Measurements from ENCODE around the gene MTHFD2L.

Gene MTHFD2L

DNA sequence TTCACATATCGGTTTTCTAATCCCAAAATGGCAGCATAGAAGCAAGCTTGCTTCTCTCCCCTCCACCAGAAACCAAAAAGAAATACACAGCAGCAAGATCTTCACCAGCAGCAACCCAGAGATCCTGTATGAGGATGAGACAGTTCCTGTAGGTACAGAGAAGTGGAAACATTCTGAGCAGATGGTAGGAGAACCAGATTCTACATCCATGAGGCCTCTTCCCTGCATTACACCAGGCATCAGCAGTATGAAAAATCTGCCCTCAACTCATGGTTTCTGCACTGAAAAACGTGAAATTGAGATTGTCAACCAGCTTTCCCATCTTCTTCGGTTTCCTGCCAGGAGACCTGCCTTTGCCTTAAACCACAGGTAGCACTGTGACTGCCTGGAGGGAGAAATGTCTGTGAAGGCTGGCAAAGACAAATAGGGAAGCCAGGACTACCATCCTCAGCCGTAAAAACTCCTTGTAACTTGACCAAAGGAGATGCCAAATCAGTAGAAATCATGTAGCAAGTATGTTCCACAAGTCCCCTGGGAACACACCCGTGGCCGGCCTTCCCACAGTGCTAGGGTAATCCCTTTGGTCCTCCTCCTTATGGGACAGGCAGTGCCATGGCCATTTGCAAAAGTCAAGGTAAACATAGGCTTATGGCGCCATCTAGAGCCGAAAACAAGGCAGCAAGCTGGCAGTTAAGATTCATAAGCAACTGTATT is 24.0 kb upstream of the MTHFD2L start:
- peak; percentile 56 for DNase-seq

DNA sequence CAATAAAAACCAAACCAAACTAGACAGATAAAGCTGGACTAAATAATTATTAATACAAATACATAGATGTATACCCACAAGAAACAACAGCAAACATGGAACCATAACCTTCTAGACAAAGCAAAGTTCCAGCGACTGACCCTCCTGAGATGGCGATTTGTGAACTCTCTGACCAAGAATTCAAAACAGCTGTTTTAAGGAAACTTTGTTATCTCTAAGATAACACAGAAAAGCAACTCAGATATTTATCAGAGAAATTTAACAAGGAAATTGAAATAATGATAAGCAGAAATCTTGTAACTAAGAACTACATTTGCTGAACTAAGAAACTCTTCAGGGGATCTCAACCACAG is 23.4 kb upstream of the MTHFD2L start:
- no peak for DNase-seq

DNA sequence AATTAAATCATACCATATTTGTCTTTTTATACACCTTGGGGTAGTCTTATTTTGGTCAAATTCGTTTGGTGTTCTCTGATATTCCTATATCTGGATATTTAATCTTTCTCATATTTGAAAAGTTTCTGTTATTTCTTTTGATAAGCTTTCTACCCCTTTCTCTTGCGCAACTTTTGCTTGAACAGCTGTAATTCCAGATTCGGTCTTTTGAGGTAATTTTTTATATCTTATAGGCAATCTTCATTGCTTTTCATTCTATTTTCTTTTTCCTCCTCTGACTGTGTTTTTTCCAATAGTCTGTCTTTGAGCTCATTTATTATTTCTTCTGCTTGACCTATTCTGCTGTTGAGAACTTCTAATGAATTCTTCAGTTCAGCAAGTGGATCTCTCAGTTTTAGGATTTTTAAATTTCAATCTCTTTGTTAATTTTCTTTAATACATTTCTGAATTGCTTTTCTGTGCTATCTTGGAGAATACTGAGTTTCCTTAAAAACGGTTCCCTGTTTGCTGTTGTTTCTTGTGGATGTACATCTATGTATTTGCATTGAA is 11.3 kb upstream of the MTHFD2L start:
- no peak for DNase-seq

DNA sequence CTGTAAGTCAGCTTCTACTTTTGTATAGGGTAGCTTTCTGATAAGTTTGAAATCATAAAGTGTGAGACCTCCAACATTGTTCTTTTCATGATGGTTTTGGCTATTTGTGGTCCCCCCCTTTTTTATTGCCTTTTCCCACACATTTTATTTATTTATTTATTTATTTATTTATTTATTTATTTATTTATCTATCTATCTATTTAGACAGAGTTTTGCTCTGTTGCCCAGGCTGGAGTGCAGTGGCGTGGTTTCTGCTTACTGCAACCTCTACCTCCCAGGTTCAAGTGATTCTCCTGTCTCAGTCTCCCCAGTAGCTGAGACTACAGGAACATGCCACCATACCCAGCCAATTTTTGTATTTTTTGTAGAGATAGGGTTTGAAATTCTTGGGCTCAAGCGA is 9.7 kb upstream of the MTHFD2L start:
- no peak for DNase-seq

DNA sequence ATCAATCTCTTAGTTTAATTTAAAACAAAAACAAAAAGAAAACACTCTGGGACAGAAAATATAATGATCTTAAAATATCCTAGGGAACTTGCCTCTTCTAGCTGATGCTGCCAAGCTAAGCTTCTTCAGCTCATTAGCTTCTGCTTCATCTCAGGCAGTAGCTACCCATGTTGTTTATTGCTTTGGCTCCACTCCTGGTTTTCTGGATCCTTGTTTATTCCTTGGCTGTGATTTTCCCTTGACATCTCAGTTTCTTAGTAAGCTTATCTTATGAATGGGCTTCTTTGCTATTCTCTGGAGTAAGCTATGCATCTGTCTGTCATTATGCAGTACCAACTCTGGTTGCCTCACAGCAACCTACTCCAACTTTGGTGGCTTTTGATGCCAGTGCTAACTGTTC is 5.1 kb upstream of the MTHFD2L start:
- DNase-seq = no peak

DNA sequence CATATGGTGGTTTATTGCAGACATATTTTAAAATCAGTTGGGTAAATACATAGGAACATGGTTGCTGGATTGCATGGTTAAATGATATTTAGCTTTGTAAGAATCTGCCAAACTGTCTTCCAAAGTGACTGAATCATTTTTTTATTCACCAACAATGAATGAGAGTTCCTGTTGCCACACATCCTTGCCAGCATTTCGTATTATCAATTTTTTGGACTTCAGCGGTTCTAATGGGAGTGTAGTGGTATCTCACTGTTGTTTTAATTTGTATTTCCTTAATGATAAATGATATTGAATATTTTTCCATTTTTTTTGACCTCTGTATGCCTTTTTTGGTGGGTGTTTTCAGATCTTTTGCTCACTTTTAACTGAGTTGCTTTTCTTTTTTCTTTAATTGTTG is 1.4 kb upstream of the MTHFD2L start:
- no peak for DNase-seq

DNA sequence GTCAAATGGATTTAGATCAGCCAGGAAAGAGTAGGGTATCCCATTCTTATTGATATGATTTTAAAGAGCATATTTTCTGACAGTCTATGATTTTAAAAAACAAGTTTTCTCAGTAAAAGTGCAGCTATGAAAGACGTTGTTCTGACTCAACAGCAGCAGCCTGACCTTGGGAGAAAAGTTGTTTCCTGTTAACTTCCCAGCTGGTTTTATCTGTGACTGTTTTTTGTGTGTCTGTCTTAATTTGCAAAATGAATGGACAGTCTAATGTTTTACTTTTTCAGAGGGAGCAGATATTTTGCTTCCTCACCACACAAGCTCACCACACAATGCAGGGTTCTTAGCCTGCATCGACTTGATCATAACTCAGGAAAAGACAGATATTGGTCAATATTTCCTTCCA is 764 bp upstream of the MTHFD2L start:
- no peak for DNase-seq

DNA sequence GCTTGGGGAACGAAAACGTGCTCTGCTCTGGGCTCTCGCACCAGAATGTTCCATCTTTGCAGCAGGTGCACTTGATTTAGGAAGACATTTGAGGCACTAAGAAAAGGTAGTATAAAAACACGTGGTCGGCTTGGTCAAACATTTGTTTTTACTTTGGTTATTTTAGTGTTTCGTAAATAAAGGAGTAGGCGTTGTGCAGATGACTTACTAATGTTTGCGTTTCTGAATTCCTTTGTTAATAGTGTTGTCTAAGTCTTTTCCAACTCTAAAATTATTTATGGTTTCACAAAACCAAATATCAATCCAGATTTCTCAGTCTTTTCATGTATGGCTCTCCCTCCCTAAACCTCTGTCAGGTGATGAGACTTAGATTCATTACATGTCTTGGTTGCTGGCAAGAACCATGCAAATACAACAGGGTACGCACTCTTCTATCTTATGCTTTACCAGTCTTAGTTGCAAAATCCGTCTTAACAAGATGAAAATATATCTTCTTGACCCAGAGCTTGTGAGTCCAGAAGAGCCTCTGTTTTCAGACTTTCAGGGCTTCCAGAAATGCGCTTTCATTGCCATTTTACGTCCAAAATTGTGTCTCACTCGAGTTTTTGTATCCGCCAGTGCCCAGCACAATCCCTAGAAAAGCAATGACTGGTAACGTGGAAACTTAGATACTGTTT is 686 bp downstream of the MTHFD2L start:
- no peak for DNase-seq

DNA sequence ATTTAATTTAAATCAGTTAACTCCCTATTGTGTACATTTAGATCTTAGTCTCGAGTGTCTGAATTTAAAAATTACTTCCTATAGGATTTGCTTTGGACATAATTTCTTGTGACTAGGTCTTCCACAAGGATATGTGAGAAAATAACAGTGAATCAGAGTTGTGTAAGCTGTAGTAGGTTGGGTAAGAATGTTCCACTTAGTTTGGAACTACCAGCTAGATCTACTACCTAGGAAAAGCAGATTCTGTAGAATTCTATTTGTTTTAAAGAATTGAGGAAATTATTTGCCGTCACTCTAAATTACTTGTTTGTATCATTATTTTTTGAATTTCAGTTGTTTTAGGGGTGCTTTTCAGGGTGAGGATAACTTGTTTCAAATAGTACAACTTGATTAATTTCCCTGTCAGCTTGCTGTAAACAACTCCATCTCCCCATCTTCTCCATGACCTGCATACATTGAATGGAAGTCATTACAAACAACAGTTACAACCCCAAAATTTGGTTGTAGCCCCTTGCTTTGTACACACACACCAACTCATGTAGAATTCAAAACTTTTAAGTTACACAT is 1.3 kb downstream of the MTHFD2L start:
- DNase-seq = no peak

DNA sequence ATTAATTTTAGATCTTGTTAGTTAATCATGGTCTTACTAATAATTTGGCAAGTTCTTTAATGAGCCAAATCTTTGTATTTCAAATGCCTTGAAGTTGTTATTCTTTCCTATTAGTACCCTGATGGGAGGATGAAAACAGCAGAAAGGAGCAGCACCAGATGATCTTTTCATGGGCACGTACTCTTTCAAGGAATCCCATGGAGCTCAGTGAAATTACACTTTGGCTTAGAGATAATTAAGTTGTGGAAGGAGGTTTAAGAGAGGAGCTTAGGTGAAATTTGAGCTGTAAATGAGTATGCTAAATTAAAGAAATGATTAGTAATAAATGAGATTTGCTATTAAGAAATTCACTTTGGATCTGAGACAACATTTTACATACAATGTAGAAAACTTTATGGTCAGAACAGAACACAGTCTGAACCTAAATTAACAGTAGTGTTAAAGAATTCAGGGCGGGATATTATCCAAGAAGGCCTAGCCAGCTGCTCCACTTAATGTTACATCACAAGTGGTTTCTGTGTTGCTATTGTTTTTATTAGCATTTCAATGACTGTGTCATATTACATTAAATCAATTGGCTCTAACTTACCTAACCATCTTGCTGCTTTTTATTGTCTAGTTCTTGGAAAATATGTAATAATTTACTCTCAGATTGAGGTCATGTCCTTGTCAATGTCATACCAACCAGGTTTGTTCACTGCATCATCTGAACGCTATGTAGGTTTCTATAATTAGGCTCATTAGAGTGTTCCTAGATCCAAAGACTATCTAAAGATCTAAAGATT is 3.9 kb downstream of the MTHFD2L start:
- DNase-seq = no peak

DNA sequence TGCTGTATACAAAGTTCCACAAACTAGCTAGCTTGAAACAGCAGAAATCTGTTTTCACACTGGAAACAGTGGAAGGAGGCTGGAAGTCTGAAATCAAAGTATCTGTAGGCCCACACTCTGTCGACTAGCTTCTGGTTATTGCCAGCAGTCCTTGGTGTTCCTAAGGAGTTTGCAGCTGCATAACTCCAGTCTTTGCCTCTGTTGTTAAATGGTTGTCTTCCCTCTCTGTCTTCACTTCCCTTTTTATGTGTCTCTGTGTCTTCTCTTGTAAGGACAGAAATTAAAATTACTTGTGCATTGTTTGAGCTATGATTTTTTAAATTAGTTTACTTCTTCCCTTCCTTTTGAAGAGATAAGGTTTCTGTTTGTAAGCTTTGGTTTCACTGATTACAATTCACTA is 8.2 kb downstream of the MTHFD2L start:
- DNase-seq = no peak

DNA sequence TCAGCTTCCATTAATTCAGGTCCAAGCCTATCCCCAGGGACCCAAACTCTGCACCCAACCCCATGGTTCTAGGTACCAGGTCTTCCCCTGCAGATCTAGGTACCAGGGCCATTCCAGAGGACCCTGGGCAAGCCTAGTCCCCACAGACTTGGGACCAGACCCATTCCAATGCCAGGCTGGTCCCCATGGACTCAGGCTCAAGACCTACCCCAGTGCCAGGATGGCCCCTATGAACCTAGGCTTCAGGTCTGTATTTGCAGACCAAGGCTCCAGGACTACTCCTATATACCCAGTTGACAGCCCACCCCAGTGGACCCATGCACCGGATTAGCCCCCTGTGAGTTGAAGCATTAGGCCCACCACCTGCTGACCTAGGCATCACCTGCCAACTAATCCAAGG is 8.9 kb downstream of the MTHFD2L start:
- DNase-seq = no peak

DNA sequence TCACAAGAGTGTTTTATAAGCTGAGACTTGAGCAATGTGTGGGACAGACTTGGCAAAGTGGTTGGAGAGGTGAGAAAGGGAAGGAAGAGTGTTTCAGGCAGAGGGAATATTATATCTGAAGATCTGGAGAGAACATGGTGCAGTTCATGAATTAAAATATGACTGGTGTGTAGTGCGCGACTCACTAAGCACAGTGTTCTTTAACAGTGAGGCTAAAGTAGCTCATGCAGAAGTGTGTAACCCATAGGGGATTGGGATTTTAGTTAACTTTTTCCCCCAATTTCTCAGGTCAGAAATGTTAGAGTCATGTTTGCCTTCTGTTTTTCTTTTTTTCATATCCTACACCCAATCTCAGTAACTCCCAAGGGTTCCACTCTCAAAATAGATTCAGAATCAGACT is 9.7 kb downstream of the MTHFD2L start:
- DNase-seq = no peak

DNA sequence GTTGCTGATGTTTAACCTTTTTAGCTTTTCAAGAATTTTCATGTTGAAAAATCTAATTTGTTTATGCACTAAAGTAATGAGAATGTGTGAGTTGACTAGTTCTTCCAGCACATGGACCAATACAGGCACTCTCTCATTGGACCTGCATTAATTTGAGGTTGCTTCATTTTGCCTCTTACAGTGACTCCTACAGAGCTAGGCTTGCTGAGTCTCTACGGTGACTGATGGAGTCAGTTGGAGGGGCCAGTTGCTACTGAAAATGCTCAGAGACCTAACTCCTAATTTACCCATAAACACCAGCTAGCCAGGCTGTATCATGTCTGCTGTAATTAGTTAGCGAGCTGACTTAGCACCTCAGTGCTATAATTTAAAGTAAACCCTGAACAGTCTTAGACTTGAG is 10.9 kb downstream of the MTHFD2L start:
- no peak for DNase-seq

DNA sequence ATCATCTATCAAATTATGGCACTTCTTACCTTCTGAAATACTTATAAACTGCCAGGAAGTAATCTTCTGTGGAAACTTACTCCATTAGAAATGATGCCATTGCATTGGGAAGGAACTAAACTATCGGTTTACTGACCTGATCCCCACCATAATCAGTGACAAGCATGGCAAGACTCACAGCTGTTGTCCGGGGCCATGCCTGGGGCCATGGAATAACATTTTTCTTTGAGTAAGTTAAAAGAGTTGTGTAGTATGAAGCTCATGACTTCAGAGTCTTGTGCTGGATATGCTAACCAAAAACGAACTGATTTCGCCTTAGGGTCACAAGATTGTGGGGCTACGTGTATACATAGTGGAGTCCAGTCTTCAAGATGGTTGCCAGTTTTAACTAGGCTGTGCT is 15.4 kb downstream of the MTHFD2L start:
- no peak for DNase-seq

DNA sequence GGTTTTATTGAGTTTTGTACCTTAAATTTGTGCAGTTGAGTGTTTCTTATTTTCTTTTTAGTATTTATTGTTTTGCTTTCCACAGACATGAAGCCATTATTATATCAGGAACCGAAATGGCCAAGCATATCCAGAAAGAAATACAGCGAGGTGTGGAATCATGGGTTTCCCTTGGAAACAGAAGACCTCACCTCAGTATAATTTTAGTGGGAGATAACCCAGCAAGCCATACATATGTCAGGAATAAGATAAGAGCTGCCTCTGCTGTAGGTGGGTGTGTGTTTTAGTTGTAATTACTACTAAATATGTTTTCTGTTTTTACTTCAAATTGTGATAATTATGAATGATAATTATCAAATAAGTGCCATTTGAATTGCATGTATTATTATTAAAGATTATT is 16.5 kb downstream of the MTHFD2L start:
- no peak for DNase-seq

DNA sequence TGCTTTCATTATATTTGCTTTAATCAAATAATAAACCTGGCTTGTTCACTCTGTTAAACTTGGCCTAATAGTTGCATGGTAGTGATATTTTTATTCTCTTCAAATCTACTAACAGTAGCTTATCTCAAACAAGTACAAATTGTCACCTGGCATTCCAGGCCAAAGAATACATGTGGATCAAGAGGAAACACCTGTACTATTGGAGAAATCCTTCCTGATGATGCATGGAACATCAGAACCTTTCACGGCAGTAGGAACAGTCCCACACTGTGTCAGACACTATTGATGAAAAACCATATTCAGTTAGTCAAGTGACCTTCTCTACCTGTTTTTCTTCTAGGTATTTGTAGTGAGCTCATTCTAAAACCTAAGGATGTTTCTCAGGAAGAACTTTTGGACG is 17.0 kb downstream of the MTHFD2L start:
- DNase-seq = no peak

DNA sequence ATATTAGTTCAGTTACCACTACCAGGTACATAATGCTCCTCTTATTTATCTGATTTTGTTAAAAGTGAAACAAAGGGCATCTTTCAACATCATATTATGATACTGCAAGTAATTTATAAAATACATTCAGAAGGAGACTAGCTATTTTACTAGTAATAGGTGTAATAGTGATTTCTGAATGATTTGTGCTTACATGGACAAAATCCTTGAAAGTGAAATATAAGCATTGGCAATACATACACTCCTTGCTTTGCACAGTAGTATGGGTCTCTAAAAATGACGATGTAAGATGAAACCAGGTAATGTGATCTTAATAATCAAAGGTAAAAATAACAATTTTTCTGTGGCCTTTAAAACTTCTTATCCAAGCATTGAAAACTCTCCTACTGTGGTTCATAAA is 17.5 kb downstream of the MTHFD2L start:
- DNase-seq = no peak

DNA sequence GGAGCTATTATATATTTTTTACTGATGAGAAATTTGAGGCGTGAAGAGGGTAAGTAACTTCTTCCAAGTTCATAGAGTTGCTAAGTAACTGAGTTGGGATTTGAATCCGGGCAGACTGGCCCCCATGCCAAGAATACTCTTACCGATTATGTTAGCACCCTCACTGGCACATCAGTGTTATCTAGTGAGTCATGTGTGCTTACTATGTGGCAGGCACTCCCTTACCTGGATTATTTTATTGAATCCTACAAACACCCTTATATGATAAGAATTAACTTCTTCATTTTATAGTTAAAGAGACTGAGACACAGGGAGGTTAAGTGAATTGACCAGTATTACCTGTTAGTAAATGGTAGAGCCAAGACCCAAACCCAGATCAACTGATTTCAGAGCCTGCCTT is 20.9 kb downstream of the MTHFD2L start:
- no peak for DNase-seq

DNA sequence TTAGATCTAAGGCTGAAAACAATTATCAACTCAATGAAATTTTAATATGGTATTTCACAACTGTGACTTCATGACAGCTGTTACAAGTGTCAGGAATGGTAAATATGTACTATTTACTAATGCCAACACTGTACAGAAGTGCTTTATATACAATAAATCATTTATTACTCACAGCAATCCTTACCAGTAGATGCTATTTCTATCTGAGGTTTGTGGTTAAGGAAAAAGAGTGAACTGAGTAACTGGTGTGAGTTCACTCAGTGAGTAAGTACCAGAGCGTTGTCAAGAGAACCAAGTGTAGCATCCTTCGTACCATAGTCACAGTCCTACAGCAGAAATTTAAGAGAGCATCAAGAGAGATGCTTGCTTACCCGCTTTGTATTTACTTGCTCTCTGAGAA is 23.3 kb downstream of the MTHFD2L start:
- DNase-seq = no peak

DNA sequence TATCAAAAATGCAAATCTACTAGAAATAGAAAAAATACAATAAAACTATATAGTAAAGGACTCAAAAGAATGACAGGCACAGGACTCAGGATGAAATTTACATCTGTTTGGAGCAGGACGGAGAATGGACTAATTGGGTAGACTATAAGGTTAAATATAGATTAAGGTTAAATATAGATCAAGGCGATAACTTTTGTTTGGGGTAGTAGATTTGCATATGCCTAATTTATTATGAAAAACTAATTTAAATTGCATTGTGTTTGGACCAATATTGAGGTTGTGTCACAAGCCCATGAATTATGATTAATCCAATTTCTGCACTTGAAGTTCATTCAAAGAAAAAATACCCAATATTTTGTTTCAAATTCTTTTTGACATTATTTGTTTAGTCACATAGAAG is 31.0 kb downstream of the MTHFD2L start:
- no peak for DNase-seq

DNA sequence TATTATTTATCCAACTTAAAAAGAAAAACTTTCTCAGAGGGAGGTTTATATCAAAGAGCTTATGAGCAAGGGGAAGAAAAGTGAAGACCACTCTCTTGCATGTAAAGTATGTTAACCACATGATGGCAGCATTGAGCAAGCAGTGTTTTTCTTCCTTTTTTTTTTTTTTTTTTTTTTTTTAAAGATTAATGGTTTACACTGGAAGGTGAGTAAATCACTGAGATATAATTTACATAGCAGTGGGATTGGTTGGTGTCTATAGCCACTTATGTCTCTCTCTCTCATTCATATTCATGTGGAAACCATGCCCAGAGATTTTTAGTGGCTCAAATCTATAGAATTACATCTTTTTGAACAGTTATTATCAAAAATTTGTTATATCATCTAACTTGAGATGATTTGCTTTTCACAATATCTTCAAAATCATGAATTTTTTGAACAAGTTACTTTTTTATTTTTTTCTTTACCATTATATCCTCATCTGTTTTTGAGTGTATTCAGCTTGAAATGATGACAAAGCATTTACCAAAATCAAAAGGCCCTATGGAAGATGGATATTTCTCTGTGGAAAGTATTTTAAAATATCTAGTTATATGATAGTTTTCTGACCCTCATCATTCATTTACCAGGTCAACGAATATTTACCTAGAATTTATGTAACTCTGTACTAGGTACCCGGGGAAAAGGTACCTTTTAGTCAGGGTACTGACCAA is 31.6 kb downstream of the MTHFD2L start:
- peak; percentile 41 for DNase-seq

DNA sequence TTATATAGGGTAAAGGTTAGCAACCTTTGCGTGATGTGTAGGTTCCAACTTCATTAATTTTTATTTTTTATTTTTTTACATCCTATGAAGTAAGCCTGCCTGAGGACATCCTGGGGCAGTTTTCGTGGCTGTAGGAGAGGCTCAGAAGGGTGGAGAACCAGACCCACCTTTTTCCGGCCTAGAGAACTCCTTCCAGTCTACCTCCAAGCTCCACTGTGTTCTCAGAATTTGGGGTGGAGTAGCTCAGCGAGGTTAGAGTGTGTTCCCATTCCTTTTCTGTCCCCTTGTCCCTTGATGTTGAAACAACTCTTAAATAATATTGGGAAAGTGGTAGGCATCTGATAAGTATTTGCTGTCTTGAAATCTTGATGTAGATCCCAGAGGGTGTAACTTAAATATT is 32.4 kb downstream of the MTHFD2L start:
- DNase-seq = no peak

Measured in NCI-H1436 (cell line).